ENCODE measurements around the gene TAF11L14. TPM values are rescaled to one million over a fixed set of nuclear protein-coding genes. Genes with fewer than 3 reads are reported as not detected.
"Not testable (repeated sequence)": the region's sequence is repeated elsewhere in the genome, so short reads cannot be mapped to it uniquely, and the experiment has no call there.

The TAF11L14 gene
- total RNA-seq, result not detected

DNA sequence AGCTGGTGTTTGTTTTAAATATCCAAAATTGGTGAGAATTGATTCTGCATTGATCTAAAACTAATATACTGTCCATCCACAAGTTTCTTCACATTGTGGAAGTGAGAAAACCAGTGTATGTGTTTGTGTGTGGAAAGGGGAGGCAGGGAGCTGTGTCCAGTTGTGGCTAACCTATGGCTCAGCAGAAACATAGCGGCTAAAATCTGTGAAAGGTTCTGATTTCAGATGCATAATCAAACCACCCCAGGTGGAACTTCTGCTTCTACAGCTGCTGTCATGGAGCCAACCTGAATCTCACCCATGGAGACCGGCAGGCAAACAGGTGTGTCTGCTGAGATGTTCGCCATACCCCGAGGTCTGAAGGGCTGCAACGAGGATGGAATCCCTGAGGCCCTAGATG, at the start of gene TAF11L14:
TSS of gene TAF11L14 (plus strand) at position 301 of the 400 bp plus-strand sequence.
- DNase-seq, result no peak

- DNase-seq, result not testable (repeated sequence)
Measured at GRCh38 chr5:17585658-17586057, 48.6 kb upstream of the TAF11L14 start, which contains the start of gene TAF11L7. TAF11L7 (minus strand) TSS chr5:17585758.

DNA sequence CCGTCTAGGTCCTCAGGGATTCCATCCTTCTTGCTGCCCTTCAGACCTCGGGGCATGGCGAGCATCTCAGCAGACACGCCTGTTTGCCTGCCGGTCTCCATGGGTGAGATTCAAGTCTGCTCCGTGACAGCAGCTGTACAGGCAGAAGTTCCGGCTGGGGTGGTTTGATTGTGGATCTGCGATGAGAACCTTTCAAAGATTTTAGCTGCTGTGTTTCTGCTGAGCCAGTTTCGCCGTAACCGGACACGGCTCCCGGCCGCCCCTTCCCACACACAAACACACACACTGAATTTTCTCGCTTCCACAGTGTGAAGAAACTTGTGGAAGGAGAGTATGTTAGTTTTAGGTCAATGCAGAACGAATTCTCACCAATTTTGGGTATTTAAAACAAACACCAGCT, 43.4 kb upstream of the TAF11L14 start, which contains the start of gene TAF11L8:
TSS of gene TAF11L8 (minus strand) at position 101 of the 400 bp plus-strand sequence.
- not testable (repeated sequence) for DNase-seq

- not testable (repeated sequence) for DNase-seq
Measured at GRCh38 chr5:17594255-17594654, 40.0 kb upstream of the TAF11L14 start, which contains the start of gene TAF11L9. TAF11L9 (minus strand) TSS chr5:17594394.

GRCh38 chr5:17597728-17598127, 36.5 kb upstream of the TAF11L14 start, which contains the start of gene TAF11L10:
TAF11L10 (minus strand) TSS chr5:17597828.
- not testable (repeated sequence) for DNase-seq

DNA sequence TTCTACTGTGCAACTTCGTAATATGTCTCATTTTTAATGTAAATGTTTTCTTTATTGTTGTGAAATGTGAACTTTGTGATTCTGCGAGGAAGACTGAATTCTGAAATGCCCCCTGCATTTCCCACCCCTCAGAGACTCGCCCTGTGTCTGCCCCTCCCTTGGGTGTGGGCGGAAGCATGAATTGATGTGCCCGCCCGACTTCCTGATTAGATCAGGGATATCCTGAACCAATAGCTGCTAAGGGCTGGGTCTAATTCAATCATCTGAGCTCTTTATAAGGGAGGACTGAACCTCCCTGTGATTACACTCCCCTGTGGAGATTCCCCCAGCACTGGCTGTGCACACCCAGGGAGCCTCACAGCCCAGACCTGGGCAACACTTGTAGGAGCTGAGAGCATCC, 30.4 kb upstream of the TAF11L14 start, which contains the start of gene TAF11L11:
TSS of gene TAF11L11 (plus strand) at position 304 of the 400 bp plus-strand sequence.
- DNase-seq, result not testable (repeated sequence)

GRCh38 chr5:17604951-17605350, 29.3 kb upstream of the TAF11L14 start:
- no peak for DNase-seq

DNA sequence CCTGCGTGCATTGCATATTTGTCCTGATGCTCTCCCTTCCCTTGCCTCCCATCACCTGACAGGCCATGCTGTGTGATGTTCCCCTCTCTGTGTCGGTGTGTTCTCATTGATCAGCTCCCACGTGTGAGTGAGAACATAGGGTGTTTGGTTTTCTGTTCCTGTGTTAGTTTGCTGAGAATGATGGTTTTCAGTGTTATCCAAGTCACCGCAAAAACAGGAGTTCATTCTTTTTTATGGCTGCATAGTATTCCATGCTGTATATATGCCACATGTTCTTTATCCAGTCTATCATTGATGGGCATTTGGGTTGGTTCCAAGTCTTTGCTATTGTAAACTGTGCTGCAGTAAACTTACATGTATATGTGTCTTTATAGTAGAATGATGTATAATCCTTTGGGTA, 26.8 kb upstream of the TAF11L14 start:
- not testable (repeated sequence) for DNase-seq

GRCh38 chr5:17610092-17610491, 24.2 kb upstream of the TAF11L14 start, which contains the start of gene TAF11L12:
TAF11L12 (plus strand) TSS chr5:17610392.
- DNase-seq, result not testable (repeated sequence)

DNA sequence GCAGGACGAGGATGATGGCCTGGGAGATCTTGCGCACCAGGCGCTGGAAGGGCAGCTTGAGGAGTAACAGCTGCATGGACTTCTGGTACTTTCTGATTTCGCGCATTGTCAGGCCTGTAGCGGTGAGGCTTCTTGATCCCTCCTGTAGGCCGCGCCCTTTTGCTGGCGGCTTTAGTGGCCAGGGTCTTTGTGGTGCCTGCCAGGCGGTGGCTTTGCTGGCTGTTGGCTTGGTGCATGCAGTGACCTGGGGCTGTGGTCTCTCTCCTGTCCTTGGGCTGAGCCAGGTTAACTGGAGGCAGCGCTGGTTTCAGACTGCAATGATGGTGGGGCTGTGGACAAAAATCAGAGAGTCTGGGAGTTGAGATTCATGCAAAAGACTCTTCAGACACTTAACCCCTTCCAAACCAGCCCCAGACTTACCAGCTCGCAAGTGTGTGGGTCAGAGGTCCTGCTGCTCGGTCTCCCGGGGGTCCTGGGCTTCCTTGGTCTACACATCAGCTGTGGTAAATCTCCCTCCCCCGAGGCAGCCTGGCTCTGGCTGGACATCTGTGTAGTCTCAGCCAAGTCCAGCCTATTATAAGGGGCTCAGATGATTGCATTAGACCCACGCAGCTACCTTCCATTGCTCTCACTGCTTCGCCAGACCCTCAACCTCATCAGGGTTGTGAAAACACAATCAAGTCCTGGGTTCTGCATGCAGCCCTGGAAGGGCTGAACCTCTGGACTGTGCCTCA, 19.2 kb upstream of the TAF11L14 start:
- no peak for DNase-seq

GRCh38 chr5:17619354-17619753, 14.9 kb upstream of the TAF11L14 start:
- no peak for DNase-seq

- no peak for DNase-seq
Measured at GRCh38 chr5:17620627-17621026, 13.6 kb upstream of the TAF11L14 start.

GRCh38 chr5:17625686-17626085, 8.6 kb upstream of the TAF11L14 start:
- DNase-seq, result no peak

DNA sequence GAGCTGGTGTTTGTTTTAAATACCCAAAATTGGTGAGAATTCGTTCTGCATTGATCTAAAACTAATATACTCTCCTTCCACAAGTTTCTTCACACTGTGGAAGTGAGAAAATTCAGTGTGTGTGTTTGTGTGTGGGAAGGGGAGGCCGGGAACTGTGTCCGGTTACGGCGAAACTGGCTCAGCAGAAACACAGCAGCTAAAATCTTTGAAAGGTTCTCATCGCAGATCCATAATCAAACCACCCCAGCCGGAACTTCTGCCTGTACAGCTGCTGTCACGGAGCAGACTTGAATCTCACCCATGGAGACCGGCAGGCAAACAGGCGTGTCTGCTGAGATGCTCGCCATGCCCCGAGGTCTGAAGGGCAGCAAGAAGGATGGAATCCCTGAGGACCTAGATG, 2.5 kb upstream of the TAF11L14 start, which contains the start of gene TAF11L13:
TSS of gene TAF11L13 (plus strand) at position 301 of the 400 bp plus-strand sequence.
- not testable (repeated sequence) for DNase-seq

DNA sequence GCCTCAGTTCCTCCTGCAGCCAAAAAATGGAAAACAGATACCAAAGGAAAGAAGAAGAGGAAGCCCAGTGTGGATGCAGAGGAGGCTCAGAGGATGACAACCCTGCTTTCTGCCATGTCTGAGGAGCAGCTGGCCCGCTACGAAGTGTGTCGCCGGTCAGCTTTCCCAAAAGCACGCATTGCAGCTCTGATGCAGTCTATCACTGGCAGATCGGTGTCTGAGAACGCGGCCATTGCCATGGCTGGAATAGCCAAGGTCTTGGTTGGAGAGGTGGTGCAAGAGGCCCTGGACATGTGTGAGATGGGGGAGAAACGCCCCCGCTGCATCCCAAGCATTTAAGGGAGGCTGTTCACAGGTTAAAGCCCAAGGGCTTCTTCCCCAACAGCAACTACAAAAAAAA, 15.0 kb downstream of the TAF11L14 start:
- DNase-seq, result not testable (repeated sequence)

GRCh38 chr5:17655201-17655759, 21.0 kb downstream of the TAF11L14 start:
- not testable (repeated sequence) for DNase-seq

DNA sequence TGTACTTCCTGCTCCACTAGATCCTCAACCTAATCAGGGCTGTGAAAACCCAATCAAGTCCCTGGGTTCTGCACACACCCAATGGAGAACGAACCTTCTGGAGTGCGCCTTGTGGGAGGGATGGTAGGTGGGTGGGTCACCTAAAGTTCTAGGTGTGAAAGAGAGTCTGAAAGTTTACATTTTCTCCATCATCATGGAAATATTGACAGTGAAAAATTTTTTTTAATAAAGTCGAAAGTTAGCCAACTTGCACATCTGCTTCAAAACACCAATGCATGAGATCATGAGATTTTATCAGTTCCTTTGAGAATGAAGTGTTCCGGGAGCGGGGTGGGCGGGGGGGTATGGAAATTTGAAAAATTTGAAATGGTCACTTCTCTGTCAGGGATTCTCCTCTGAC, 21.7 kb downstream of the TAF11L14 start:
- DNase-seq, result no peak

- DNase-seq, result no peak
Measured at GRCh38 chr5:17663182-17663581, 28.9 kb downstream of the TAF11L14 start.

GRCh38 chr5:17665836-17666235, 31.6 kb downstream of the TAF11L14 start:
- DNase-seq, result no peak

DNA sequence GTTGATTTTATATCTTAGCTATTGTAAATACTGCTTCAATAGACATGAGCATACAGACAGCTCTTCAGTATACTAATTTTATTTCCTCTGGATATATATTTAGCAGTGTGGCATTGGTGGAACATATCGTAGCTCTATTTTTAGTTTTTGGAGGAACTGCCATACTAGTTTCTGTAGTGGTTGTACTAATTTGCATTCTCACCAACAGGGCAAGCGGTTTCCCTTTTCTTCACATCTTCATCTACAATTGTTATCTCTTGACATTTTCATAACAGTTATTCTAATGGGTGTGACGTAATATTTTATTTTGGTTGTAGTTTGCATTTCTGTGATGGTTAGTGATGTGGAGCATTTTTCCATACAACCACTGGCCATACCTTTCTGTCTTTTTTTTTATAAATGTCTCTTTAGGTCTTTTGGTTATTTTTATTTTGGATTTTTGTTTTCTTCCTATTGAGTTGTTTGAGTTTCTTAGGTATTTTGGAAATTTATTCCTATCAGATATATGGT, 32.5 kb downstream of the TAF11L14 start:
- no peak for DNase-seq

DNA sequence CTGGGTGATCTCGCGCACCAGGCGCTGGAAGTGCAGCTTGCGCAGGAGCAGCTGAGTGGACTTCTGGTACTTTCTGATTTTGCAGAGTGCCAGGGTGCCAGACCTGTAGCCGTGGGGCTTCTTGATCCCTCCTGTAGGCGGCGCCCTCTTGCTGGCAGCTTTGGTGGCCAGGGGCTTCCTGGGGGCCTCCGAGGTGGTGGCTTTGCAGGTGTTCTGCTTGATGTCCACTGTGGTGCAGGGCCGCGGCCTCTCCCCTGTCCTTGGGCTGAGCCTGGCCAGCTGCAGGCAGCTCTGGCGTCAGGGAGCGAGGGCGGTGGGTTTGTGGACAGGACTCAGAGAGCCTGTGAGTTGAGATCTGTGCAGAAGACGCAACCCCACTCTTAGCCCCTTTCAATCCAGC, 36.1 kb downstream of the TAF11L14 start:
- no peak for DNase-seq

DNA sequence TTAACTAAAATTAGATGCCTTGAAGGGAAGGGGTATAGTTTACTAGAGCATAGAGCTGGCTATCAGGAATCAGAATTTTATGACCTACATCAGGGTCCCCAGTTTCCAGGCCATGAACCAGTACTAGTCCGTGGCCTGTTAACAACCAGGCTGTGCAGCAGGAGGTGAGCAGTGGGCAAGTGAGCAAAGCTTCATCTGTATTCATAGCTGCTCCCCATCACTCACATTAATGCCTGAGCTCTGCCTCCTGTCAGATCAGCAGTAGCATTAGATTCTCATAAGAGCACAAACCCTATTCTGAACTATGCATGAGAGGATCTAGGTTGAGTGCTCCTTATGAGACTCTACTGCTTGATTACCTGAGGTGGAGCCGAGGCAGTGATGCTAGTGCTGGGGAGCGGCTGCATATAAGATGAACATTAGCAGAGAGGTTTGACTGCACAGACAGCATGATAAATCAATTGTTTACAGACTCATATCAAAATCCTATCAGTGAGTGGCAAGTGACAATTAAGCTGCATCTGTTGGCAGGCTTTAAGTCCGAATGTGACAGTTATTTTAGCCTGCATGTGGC, 44.6 kb downstream of the TAF11L14 start:
- DNase-seq, result no peak

Measured in skin of body (tissue), 2 donors.